HCT116 (cell line): Measurements from ENCODE around the gene FOXN1.

Experiments used
- JUND ChIP-seq: IDR thresholded peaks from 2 replicates; pipeline ENCODE4 v1.6.1; 2012
- POLR2A ChIP-seq: IDR thresholded peaks from 2 replicates; pipeline ENCODE4 v1.7.0; 2011; ENCODE audit warnings: borderline replicate concordance; ENCODE audit not compliant: insufficient read depth, insufficient read length; ENCODE audit errors: extremely low read depth
- POLR2AphosphoS5 ChIP-seq: IDR thresholded peaks from 2 replicates; pipeline ENCODE4 v1.6.1; 2011; ENCODE audit warnings: mild to moderate bottlenecking, low read depth, low read length, moderate library complexity
- SIN3A ChIP-seq: IDR thresholded peaks from 2 replicates; pipeline ENCODE4 v1.6.1; 2012; ENCODE audit warnings: low read depth

- TF ChIP-seq POLR2A (no peak), POLR2AphosphoS5 (no peak), JUND (no peak), SIN3A (no peak)
These were observed at the start of gene FOXN1 for GRCh38 chr17:28505986-28506665.
